Jurkat, Clone E6-1 (cell line): ENCODE results near the gene SLC35F4.

Experiments used
- DNase-seq: peaks from one replicate; pipeline ENCODE4 v3.0.0-alpha.2; 2011; ENCODE audit warnings: low read depth, low spot score
- H3K4me3 ChIP-seq: 2 replicates; pipeline ENCODE4 v1.5.1; 2011; ENCODE audit warnings: mild to moderate bottlenecking, low read length, control low read depth, moderate library complexity

SLC35F4 gene

GRCh38 chr14:57576498-57576897, 289.4 kb downstream of the SLC35F4 start:
- H3K4me3 ChIP-seq, result no peak overlapping the region
- no peak for DNase-seq

- no peak for DNase-seq
- H3K4me3 ChIP-seq, result no peak overlapping the region
Observed at GRCh38 chr14:57575482-57575881, 290.4 kb downstream of the SLC35F4 start.

- no peak overlapping the region for H3K4me3 ChIP-seq
- no peak for DNase-seq
Observed at GRCh38 chr14:57574617-57575288, 291.1 kb downstream of the SLC35F4 start.

GRCh38 chr14:57573173-57573572, 292.7 kb downstream of the SLC35F4 start:
- no peak overlapping the region for H3K4me3 ChIP-seq
- DNase-seq, result no peak

- no peak for DNase-seq
- H3K4me3 ChIP-seq, result no peak overlapping the region
Observed at GRCh38 chr14:57568554-57568953, 297.3 kb downstream of the SLC35F4 start.

- no peak overlapping the region for H3K4me3 ChIP-seq
- no peak for DNase-seq
Observed at GRCh38 chr14:57567220-57567619, 298.7 kb downstream of the SLC35F4 start.

- no peak for DNase-seq
- H3K4me3 ChIP-seq, result no peak overlapping the region
Observed at GRCh38 chr14:57560681-57561080, 305.2 kb downstream of the SLC35F4 start.

GRCh38 chr14:57559576-57559975, 306.3 kb downstream of the SLC35F4 start:
- no peak overlapping the region for H3K4me3 ChIP-seq
- no peak for DNase-seq

- H3K4me3 ChIP-seq, result no peak overlapping the region
- DNase-seq, result no peak
Observed at GRCh38 chr14:57549765-57550420, 316.0 kb downstream of the SLC35F4 start.

GRCh38 chr14:57549016-57549564, 316.8 kb downstream of the SLC35F4 start:
- H3K4me3 ChIP-seq, result no peak overlapping the region
- DNase-seq, result no peak

- no peak overlapping the region for H3K4me3 ChIP-seq
- no peak for DNase-seq
Observed at GRCh38 chr14:57547131-57547530, 318.8 kb downstream of the SLC35F4 start.

GRCh38 chr14:57533214-57533613, 332.7 kb downstream of the SLC35F4 start:
- peak; percentile 46 for DNase-seq
- H3K4me3 ChIP-seq, result no peak overlapping the region

GRCh38 chr14:57530571-57530970, 335.3 kb downstream of the SLC35F4 start:
- no peak overlapping the region for H3K4me3 ChIP-seq
- no peak for DNase-seq

GRCh38 chr14:57526942-57527341, 338.9 kb downstream of the SLC35F4 start:
- H3K4me3 ChIP-seq, result no peak overlapping the region
- peak; percentile 32 for DNase-seq

GRCh38 chr14:57519043-57519442, 346.8 kb downstream of the SLC35F4 start:
- no peak for DNase-seq

More at GRCh38 chr14:57519043-57519442, 346.8 kb downstream of the SLC35F4 start:
- no peak overlapping the region for H3K4me3 ChIP-seq
